Keratinocyte (primary cell): Measurements from ENCODE around the gene GLIS2. TPM values are rescaled to one million over a fixed set of nuclear protein-coding genes. Genes with fewer than 3 reads are reported as not detected.

Experiments used
- DNase-seq: peaks from one replicate; pipeline ENCODE4 v3.0.0-alpha.2; 2011; ENCODE audit warnings: low read depth, missing footprints, low spot score
- FAIRE-seq: peaks from 2 replicates; lab custom pipeline; 2011; peaks lifted over from hg19 to GRCh38; lab: Jason Lieb, UNC
- H2AFZ ChIP-seq: 2 replicates; pipeline ENCODE4 v1.6.0; 2012; ENCODE audit warnings: low read length, control low read depth, inconsistent platforms; ENCODE audit not compliant: control insufficient read depth
- H3K27ac ChIP-seq: 2 replicates; pipeline ENCODE4 v1.5.1; 2011; ENCODE audit warnings: low read length; ENCODE audit not compliant: control insufficient read depth, insufficient read depth
- H3K27me3 ChIP-seq: 3 replicates; pipeline ENCODE4 v1.6.0; 2011; ENCODE audit warnings: low read length; ENCODE audit not compliant: control insufficient read depth, insufficient read depth; ENCODE audit errors: extremely low read depth
- H3K36me3 ChIP-seq, 2 experiments: 2 replicates in 1 of 2; 3 replicates in 1 of 2; pipeline ENCODE4 v1.5.1; 2011; ENCODE audit warnings: low read length in 2 of 2, mild to moderate bottlenecking in 1 of 2; ENCODE audit not compliant: control insufficient read depth in 2 of 2, insufficient read depth in 2 of 2; ENCODE audit errors: extremely low read depth in 1 of 2
- H3K4me1 ChIP-seq: 3 replicates; pipeline ENCODE4 v1.5.1; 2011; ENCODE audit warnings: low read length; ENCODE audit not compliant: control insufficient read depth, insufficient read depth; ENCODE audit errors: extremely low read depth
- H3K4me2 ChIP-seq: 3 replicates; pipeline ENCODE4 v1.6.0; 2011; ENCODE audit warnings: low read depth, low read length; ENCODE audit not compliant: control insufficient read depth, insufficient read depth; ENCODE audit errors: extremely low read depth
- H3K4me3 ChIP-seq, 3 experiments: fragments of 200-600 bp in 1 of 3; sonication (generic) in 1 of 3; 2 replicates in 2 of 3; 3 replicates in 1 of 3; pipeline ENCODE4 v1.5.1; 2011 to 2016; ENCODE audit warnings: low read length in 3 of 3, mild to moderate bottlenecking in 3 of 3, control low read depth in 2 of 3, inconsistent platforms in 1 of 3, low read depth in 1 of 3, mixed read lengths in 1 of 3, mixed run types in 1 of 3, moderate library complexity in 1 of 3; ENCODE audit not compliant: control insufficient read depth in 2 of 3, insufficient read depth in 2 of 3; ENCODE audit errors: extremely low read depth in 1 of 3
- H3K79me2 ChIP-seq: 2 replicates; pipeline ENCODE4 v1.6.0; 2012; ENCODE audit warnings: low read length; ENCODE audit not compliant: control insufficient read depth, insufficient read depth
- H3K9ac ChIP-seq: 3 replicates; pipeline ENCODE4 v1.6.0; 2011; ENCODE audit warnings: low read length; ENCODE audit not compliant: control insufficient read depth, insufficient read depth; ENCODE audit errors: extremely low read depth
- H3K9me1 ChIP-seq: 3 replicates; pipeline ENCODE4 v1.6.0; 2011; ENCODE audit warnings: low read length; ENCODE audit not compliant: control insufficient read depth, insufficient read depth; ENCODE audit errors: extremely low read depth
- H3K9me3 ChIP-seq: 2 replicates; pipeline ENCODE4 v1.5.1; 2012; ENCODE audit warnings: low read depth, low read length; ENCODE audit not compliant: control insufficient read depth
- H4K20me1 ChIP-seq: 3 replicates; pipeline ENCODE4 v1.6.0; 2011; ENCODE audit warnings: low read length; ENCODE audit not compliant: control insufficient read depth, insufficient read depth; ENCODE audit errors: extremely low read depth
- CTCF ChIP-seq, 3 experiments: IDR thresholded peaks in 1 of 3; conservative IDR thresholded peaks in 1 of 3; optimal IDR thresholded peaks in 1 of 3; 2 replicates in 2 of 3; 3 replicates in 1 of 3; pipeline versions ENCODE3 to v1.5.1; 2011; ENCODE audit warnings: low read length in 3 of 3, mild to moderate bottlenecking in 3 of 3, moderate library complexity in 2 of 3, control low read depth in 1 of 3, inconsistent platforms in 1 of 3; ENCODE audit not compliant: insufficient read depth in 2 of 3; ENCODE audit errors: extremely low read depth in 1 of 3
- EZH2 ChIP-seq: IDR thresholded peaks from one replicate; pipeline ENCODE4 v1.6.1; 2012; ENCODE audit warnings: inconsistent platforms, mild to moderate bottlenecking, low read length, moderate library complexity
- dilution Hi-C: fragments of 300-500 bp; cut with MboI; formaldehyde crosslinking; loops from one replicate; pipeline ENCODE4 v1.7.0; 2020; ENCODE audit warnings: low sequenced_read_pairs; ENCODE audit not compliant: extremely low pct_ligation_motif_present
- polyA plus RNA-seq, 5 experiments: library from polyadenylated mRNA; depleted of rRNA in 3 of 5; stranded (reverse) in 3 of 5; stranded (forward) in 1 of 5; unstranded in 1 of 5; fragments of >200 nt; gene quantifications; 1 replicate in 1 of 5; 2 replicates in 3 of 5; 3 replicates in 1 of 5; pipeline versions ENCODE4 v1.2.1 to v1.2.3, GENCODE V29; 2011 to 2012; ENCODE audit warnings: missing spikeins in 2 of 5, low read depth in 1 of 5, low replicate concordance in 1 of 5

GLIS2 gene
- polyA plus RNA-seq, 1 donor (not counting 4 experiments of a cell fraction or from before 2014, with no cell fraction given) = 0.63 TPM

GRCh38 chr16:4338712-4339299 is 22.9 kb downstream of the GLIS2 start:
- H4K20me1 ChIP-seq = peaks cover 11% of the 10 kb centered on the region
- TF ChIP-seq CTCF (optimal IDR thresholded peaks at IDR 0.05 in 1 of 3, IDR thresholded peaks at IDR 0.05 in 1 of 3, conservative IDR thresholded peaks at IDR 0.05 in 1 of 3; ENCODE audit: extremely low read depth in 1 of 3, insufficient read depth in 2 of 3, low read length in 3 of 3) (no peak), EZH2 (no peak)
- H3K9me3 ChIP-seq = no peaks in the 10 kb centered on the region
- no peaks in the 10 kb centered on the region for H3K4me1 ChIP-seq
- H3K79me2 ChIP-seq = peaks cover 23% of the 10 kb centered on the region
- no peak overlapping the region for H3K4me3 ChIP-seq
- H3K27me3 ChIP-seq = no peaks in the 10 kb centered on the region
- DNase-seq (no peak), FAIRE-seq (no peak)
- H3K36me3 ChIP-seq = peaks cover 10 to 28% of the 10 kb centered on the region in 2 experiments
- dilution Hi-C loops = no loop called here
- H3K9ac ChIP-seq = no peak overlapping the region
- no peak overlapping the region for H3K27ac ChIP-seq
- H2AFZ ChIP-seq = no peak overlapping the region
- H3K4me2 ChIP-seq = no peak overlapping the region
- no peaks in the 10 kb centered on the region for H3K9me1 ChIP-seq

GRCh38 chr16:4339455-4339854 is 23.6 kb downstream of the GLIS2 start:
- Histone ChIP-seq H3K79me2 (peaks cover 28% of the 10 kb centered on the region), H3K9me1 (no peaks in the 10 kb centered on the region), H3K4me2 (no peak overlapping the region), H3K9ac (no peak overlapping the region), H3K4me3 (no peak overlapping the region), H3K4me1 (no peaks in the 10 kb centered on the region), H4K20me1 (peaks cover 14% of the 10 kb centered on the region), H3K27me3 (no peaks in the 10 kb centered on the region), H3K36me3 (peaks cover 10 to 28% of the 10 kb centered on the region in 2 experiments), H3K27ac (no peak overlapping the region), H3K9me3 (no peaks in the 10 kb centered on the region), H2AFZ (no peak overlapping the region)
- TF ChIP-seq CTCF (optimal IDR thresholded peaks at IDR 0.05 in 1 of 3, IDR thresholded peaks at IDR 0.05 in 1 of 3, conservative IDR thresholded peaks at IDR 0.05 in 1 of 3; ENCODE audit: extremely low read depth in 1 of 3, insufficient read depth in 2 of 3, low read length in 3 of 3) (no peak), EZH2 (no peak)
- FAIRE-seq = no peak
- dilution Hi-C loops = no loop called here
- no peak for DNase-seq
